Breast epithelium (tissue), 3 donors: ENCODE measurements around the gene OPCML.

ENCODE experiments used
- CTCF ChIP-seq, 3 donors: fragments of 450-650 bp; IDR thresholded peaks; one replicate each; pipeline ENCODE4 v1.5.1; 2016 to 2017; ENCODE audit warnings: antibody characterized with exemption in 3 of 3, mild to moderate bottlenecking in 3 of 3, moderate library complexity in 3 of 3
- POLR2A ChIP-seq: fragments of 450-650 bp; IDR thresholded peaks from one replicate; pipeline ENCODE4 v1.6.1; 2016; ENCODE audit warnings: antibody characterized with exemption, mild to moderate bottlenecking, moderate library complexity

GRCh38 chr11:132559331-132560036 lies 972.8 kb downstream of the OPCML start:
- TF ChIP-seq CTCF (IDR thresholded peaks at IDR 0.05) (no peak), POLR2A (no peak)
